IMR-90 (cell line): ENCODE data around the gene NUPR1. TPM values are rescaled to one million over a fixed set of nuclear protein-coding genes. Genes with fewer than 3 reads are reported as not detected.

Source experiments
- ATAC-seq: fragments of 200-7000 bp; cut with Tn5 transposase; 2 replicates; pipeline ENCODE4 v1.9.1; 2020; ENCODE audit warnings: low read depth, mild to moderate bottlenecking, moderate library complexity
- BruUV-seq: library from RNA; stranded (reverse); fragments of 400-500 nt; replicated peaks from 2 replicates; lab custom pipeline; 2021; lab: Mats Ljungman, UMichigan
- CTCF ChIA-PET: fragments of 300-600 bp; formaldehyde crosslinking; extraction: SDS; loops from one replicate; lab custom pipeline; 2021; ENCODE audit warnings: antibody characterized with exemption; lab: Yijun Ruan, JAX
- POLR2A ChIA-PET: fragments of 300-600 bp; sonication (Branson Sonifier 250); formaldehyde crosslinking; loops from one replicate; lab custom pipeline; 2022; ENCODE audit warnings: antibody characterized with exemption; ENCODE audit not compliant: unreplicated experiment; lab: Charles Lee
- DNase-seq: peaks from one replicate; pipeline ENCODE4 v3.0.0; 2013
- H2AFZ ChIP-seq: replicated peaks from 2 replicates; pipeline ENCODE3; 2013; ENCODE audit warnings: low read length, mild to moderate bottlenecking; ENCODE audit not compliant: poor library complexity
- H2AK5ac ChIP-seq: 2 replicates; pipeline ENCODE4 v1.6.1; 2013; ENCODE audit warnings: low read depth, low read length, inconsistent platforms
- H2AK9ac ChIP-seq: replicated peaks from 2 replicates; pipeline ENCODE3; 2013; ENCODE audit warnings: mild to moderate bottlenecking, low read depth, low read length, moderate library complexity; ENCODE audit not compliant: poor library complexity
- H2BK120ac ChIP-seq: 2 replicates; pipeline ENCODE4 v1.6.1; 2013; ENCODE audit warnings: low read depth, low read length, inconsistent platforms
- H2BK15ac ChIP-seq: 3 replicates; pipeline ENCODE4 v1.6.1; 2013; ENCODE audit warnings: low read depth, low read length, inconsistent platforms
- H2BK20ac ChIP-seq: 2 replicates; pipeline ENCODE4 v1.6.1; 2013; ENCODE audit warnings: low read depth, mild to moderate bottlenecking, inconsistent platforms, low read length, moderate library complexity
- H2BK5ac ChIP-seq: 2 replicates; pipeline ENCODE4 v1.6.1; 2013; ENCODE audit warnings: mild to moderate bottlenecking, low read depth, low read length, inconsistent platforms; ENCODE audit not compliant: poor library complexity, severe bottlenecking
- H3K14ac ChIP-seq: replicated peaks from 2 replicates; pipeline ENCODE4 v1.6.1; 2013; ENCODE audit warnings: low read depth, low read length, inconsistent platforms
- H3K18ac ChIP-seq: 2 replicates; pipeline ENCODE4 v1.6.1; 2013; ENCODE audit warnings: low read depth, low read length, control low read depth
- H3K23ac ChIP-seq: 2 replicates; pipeline ENCODE4 v1.6.1; 2013; ENCODE audit warnings: low read depth, low read length, inconsistent platforms
- H3K27ac ChIP-seq: 2 replicates; pipeline ENCODE4 v1.5.1; 2013; ENCODE audit warnings: mild to moderate bottlenecking, control low read depth, low read length; ENCODE audit not compliant: insufficient read depth
- H3K27me3 ChIP-seq: 2 replicates; pipeline ENCODE4 v1.6.1; 2013; ENCODE audit warnings: low read length; ENCODE audit not compliant: control insufficient read depth, insufficient read depth
- H3K36me3 ChIP-seq: 2 replicates; pipeline ENCODE4 v1.6.1; 2013; ENCODE audit warnings: low read length, mixed read lengths; ENCODE audit not compliant: control insufficient read depth, insufficient read depth
- H3K4ac ChIP-seq: 2 replicates; pipeline ENCODE4 v1.6.1; 2013; ENCODE audit warnings: low read depth, low read length, inconsistent platforms
- H3K4me1 ChIP-seq: 2 replicates; pipeline ENCODE4 v1.6.1; 2013; ENCODE audit warnings: low read length, mixed read lengths; ENCODE audit not compliant: control insufficient read depth, insufficient read depth
- H3K4me2 ChIP-seq: 2 replicates; pipeline ENCODE4 v1.6.1; 2013; ENCODE audit warnings: low read depth, mild to moderate bottlenecking, control low read depth, low read length, moderate library complexity
- H3K4me3 ChIP-seq: 2 replicates; pipeline ENCODE4 v1.5.1; 2013; ENCODE audit warnings: low read depth, mild to moderate bottlenecking, control low read depth, low read length, moderate library complexity; ENCODE audit not compliant: insufficient read depth
- H3K56ac ChIP-seq: 2 replicates; pipeline ENCODE4 v1.6.1; 2013; ENCODE audit warnings: low read length, inconsistent platforms; ENCODE audit not compliant: insufficient read depth; ENCODE audit errors: extremely low read depth
- H3K79me1 ChIP-seq, 2 experiments: 2 replicates each; pipeline ENCODE4 v1.6.1; 2013; ENCODE audit warnings: low read length in 2 of 2, inconsistent platforms in 1 of 2, low read depth in 1 of 2
- H3K9ac ChIP-seq: 2 replicates; pipeline ENCODE4 v1.6.1; 2013; ENCODE audit warnings: low read depth, low read length, control low read depth
- H3K9me1 ChIP-seq: 2 replicates; pipeline ENCODE4 v1.6.1; 2013; ENCODE audit warnings: low read length, inconsistent platforms; ENCODE audit not compliant: insufficient read depth
- H3K9me3 ChIP-seq: 2 replicates; pipeline ENCODE4 v1.6.1; 2013; ENCODE audit warnings: low read length; ENCODE audit not compliant: control insufficient read depth, insufficient read depth
- H4K20me1 ChIP-seq: 2 replicates; pipeline ENCODE4 v1.6.1; 2013; ENCODE audit warnings: low read length, inconsistent platforms; ENCODE audit not compliant: insufficient read depth
- H4K5ac ChIP-seq: 2 replicates; pipeline ENCODE4 v1.6.1; 2013; ENCODE audit warnings: mild to moderate bottlenecking, low read depth, low read length, control low read depth
- H4K8ac ChIP-seq, 2 experiments: 2 replicates each; pipeline ENCODE4 v1.6.1; 2013; ENCODE audit warnings: low read depth in 2 of 2, low read length in 2 of 2, control low read depth in 1 of 2, inconsistent platforms in 1 of 2
- H4K91ac ChIP-seq: 2 replicates; pipeline ENCODE4 v1.6.1; 2013; ENCODE audit warnings: low read depth, low read length, inconsistent platforms; ENCODE audit not compliant: insufficient read depth
- ELK1 ChIP-seq: fragments of 150-350 bp; IDR thresholded peaks from 2 replicates; pipeline ENCODE4 v1.6.1; 2016; ENCODE audit warnings: low read depth, mild to moderate bottlenecking, low read length, moderate library complexity, borderline replicate concordance
- FOS ChIP-seq: fragments of 150-350 bp; IDR thresholded peaks from 2 replicates; pipeline ENCODE4 v1.6.1; 2016; ENCODE audit warnings: low read depth, low read length
- MAZ ChIP-seq: IDR thresholded peaks from 2 replicates; pipeline ENCODE4 v1.6.1; 2012; ENCODE audit warnings: low read depth, mild to moderate bottlenecking, low read length, improper control_type of control experiment, moderate library complexity, borderline replicate concordance
- POLR2A ChIP-seq: IDR thresholded peaks from 2 replicates; pipeline ENCODE4 v1.6.1; 2012; ENCODE audit warnings: mild to moderate bottlenecking, low read depth, low read length
- RCOR1 ChIP-seq: IDR thresholded peaks from 2 replicates; pipeline ENCODE4 v1.6.1; 2012; ENCODE audit warnings: mild to moderate bottlenecking, low read length, improper control_type of control experiment; ENCODE audit not compliant: insufficient replicate concordance
- SMC3 ChIP-seq: fragments of 150-350 bp; IDR thresholded peaks from 2 replicates; pipeline ENCODE4 v1.6.1; 2016; ENCODE audit warnings: low read depth, mild to moderate bottlenecking, antibody characterized with exemption, low read length, moderate library complexity
- USF2 ChIP-seq: fragments of 150-350 bp; IDR thresholded peaks from 2 replicates; pipeline ENCODE4 v1.6.1; 2017; ENCODE audit warnings: mild to moderate bottlenecking, antibody characterized with exemption, low read length, low read depth
- WGBS, 2 experiments: methylation state at CpG; one replicate each; pipeline versions ENCODE4 v1.1.5 to v1.1.7; 2013; ENCODE audit warnings: missing lambda C conversion rate in 2 of 2; ENCODE audit not compliant: insufficient read length in 1 of 2; ENCODE audit errors: extremely low coverage in 2 of 2; 5-methylcytosine and 5-hydroxymethylcytosine counted together
- dilution Hi-C: fragments of 300-500 bp; cut with HindIII; formaldehyde crosslinking; loops from one replicate; pipeline ENCODE4 v1.14.3; 2018; ENCODE audit warnings: low sequenced_read_pairs; ENCODE audit not compliant: unreplicated experiment
- in situ Hi-C: fragments of 300-500 bp; cut with MboI; formaldehyde crosslinking; loops from 3 replicates; pipeline ENCODE4 v1.14.3; 2019; ENCODE audit warnings: low sequenced_read_pairs, inconsistent platforms, mixed read lengths
- intact Hi-C: fragments of 100-400 bp; cut with micrococcal nuclease; formaldehyde crosslinking; loops from 2 replicates; pipeline ENCODE4 v1.10.0; 2022
- polyA plus RNA-seq, 3 experiments: library from polyadenylated mRNA; depleted of rRNA; stranded (reverse); fragments of >200 nt; gene quantifications; 2 replicates each; pipeline ENCODE4 v1.2.3, GENCODE V29; 2012; ENCODE audit warnings: low replicate concordance in 1 of 3
- total RNA-seq: library from RNA; depleted of rRNA; stranded (reverse); fragments of >200 nt; gene quantifications from 2 replicates; pipeline ENCODE4 v1.2.3, GENCODE V29; 2012

NUPR1 gene
- total and polyA plus RNA-seq, 2 of the 4 experiments (the other 2 are of a cell fraction): 10.2 to 27.9 TPM

GRCh38 chr16:28514246-28514645 lies 24.5 kb downstream of the NUPR1 start:
- no peak overlapping the region for H3K9ac ChIP-seq
- 70% methylated on average over 2 of the region's 7 CpGs; no CpG with 5 or more reads in 1 of the 2 experiments for WGBS, 2 experiments
- no peak overlapping the region for H2AK9ac ChIP-seq
- intact Hi-C loops: no loop called here
- no peaks in the 10 kb centered on the region for H3K36me3 ChIP-seq
- no peak overlapping the region for H2BK15ac ChIP-seq
- H3K56ac ChIP-seq: no peak overlapping the region
- no peak overlapping the region for H3K27ac ChIP-seq
- no peak overlapping the region for H4K91ac ChIP-seq
- ATAC-seq (no peak), DNase-seq (no peak)
- in situ Hi-C loops: no loop called here
- no peak overlapping the region for H3K18ac ChIP-seq
- no peaks in the 10 kb centered on the region for H3K27me3 ChIP-seq
- no peak overlapping the region for H3K4ac ChIP-seq
- H3K23ac ChIP-seq: no peak overlapping the region
- no peak overlapping the region for H3K4me3 ChIP-seq
- H3K79me1 ChIP-seq: no peaks in the 10 kb centered on the region
- H3K9me3 ChIP-seq: no peaks in the 10 kb centered on the region
- no peaks in the 10 kb centered on the region for H3K4me1 ChIP-seq
- H4K8ac ChIP-seq: no peak overlapping the region
- H2BK120ac ChIP-seq: no peak overlapping the region
- no peak overlapping the region for H2AK5ac ChIP-seq
- H3K9me1 ChIP-seq: no peaks in the 10 kb centered on the region
- H2BK5ac ChIP-seq: no peak overlapping the region
- ChIA-PET POLR2A (no interaction called here), CTCF (no interaction called here)
- BruUV-seq: no TSS peak
- no peak overlapping the region for H3K14ac ChIP-seq
- no peak overlapping the region for H4K5ac ChIP-seq
- TF ChIP-seq MAZ: no peak
- no peak for TF ChIP-seq POLR2A
- TF ChIP-seq SMC3: no peak
- TF ChIP-seq FOS: no peak
- no peak for TF ChIP-seq ELK1
- TF ChIP-seq RCOR1: no peak
- TF ChIP-seq USF2: no peak
- dilution Hi-C loops: no loop called here
- H3K4me2 ChIP-seq: no peak overlapping the region
- no peaks in the 10 kb centered on the region for H4K20me1 ChIP-seq
- no peak overlapping the region for H2AFZ ChIP-seq
- no peak overlapping the region for H2BK20ac ChIP-seq
